H1 (cell line): ENCODE results near the gene MAP4K4. TPM values are rescaled to one million over a fixed set of nuclear protein-coding genes. Genes with fewer than 3 reads are reported as not detected.

Source experiments
- CTCF ChIA-PET: fragments of 300-600 bp; sonication (Branson Sonifier 250); formaldehyde crosslinking; loops from one replicate; lab custom pipeline; 2021; ENCODE audit not compliant: partially characterized antibody; lab: Charles Lee
- POLR2A ChIA-PET: fragments of 300-600 bp; sonication (Branson Sonifier 250); formaldehyde crosslinking; loops from one replicate; lab custom pipeline; 2021; ENCODE audit warnings: inconsistent platforms; ENCODE audit not compliant: partially characterized antibody; lab: Charles Lee
- DNase-seq, 2 experiments: peaks; one replicate each; pipeline versions ENCODE4 v3.0.0 to v3.0.0-alpha.2; 2010 to 2022; ENCODE audit warnings: low spot score in 2 of 2, low read depth in 1 of 2, mixed read lengths in 1 of 2
- FAIRE-seq: peaks from 2 replicates; lab custom pipeline; 2011; peaks lifted over from hg19 to GRCh38; lab: Jason Lieb, UNC
- H2AFZ ChIP-seq: 2 replicates; pipeline ENCODE4 v1.8.1; 2012; ENCODE audit warnings: low read length, inconsistent platforms
- H2AK5ac ChIP-seq: 2 replicates; pipeline ENCODE4 v1.6.1; 2013; ENCODE audit warnings: low read depth, low read length
- H2BK120ac ChIP-seq: replicated peaks from 2 replicates; pipeline ENCODE3; 2013; ENCODE audit warnings: low read depth, low read length, inconsistent platforms
- H2BK12ac ChIP-seq: 2 replicates; pipeline ENCODE4 v1.6.1; 2013; ENCODE audit warnings: low read depth, low read length
- H2BK15ac ChIP-seq: 2 replicates; pipeline ENCODE4 v1.6.1; 2013; ENCODE audit warnings: low read length
- H2BK20ac ChIP-seq: 2 replicates; pipeline ENCODE4 v1.6.1; 2013; ENCODE audit warnings: low read length
- H2BK5ac ChIP-seq: 2 replicates; pipeline ENCODE4 v1.6.1; 2013; ENCODE audit warnings: low read depth, low read length
- H3K14ac ChIP-seq: 2 replicates; pipeline ENCODE4 v1.6.1; 2013; ENCODE audit warnings: inconsistent platforms; ENCODE audit not compliant: insufficient read length
- H3K18ac ChIP-seq: 2 replicates; pipeline ENCODE4 v1.6.1; 2013; ENCODE audit warnings: low read length; ENCODE audit errors: extremely low read depth
- H3K23ac ChIP-seq: 2 replicates; pipeline ENCODE4 v1.6.1; 2013; ENCODE audit warnings: inconsistent platforms; ENCODE audit not compliant: insufficient read length
- H3K23me2 ChIP-seq: 2 replicates; pipeline ENCODE4 v1.6.1; 2013; ENCODE audit warnings: low read depth, low read length
- H3K27ac ChIP-seq: 2 replicates; pipeline ENCODE4 v1.6.1; 2011; ENCODE audit warnings: low read depth, low read length, inconsistent platforms
- H3K27me3 ChIP-seq, 4 experiments: replicated peaks in 1 of 4; 1 replicate in 1 of 4; 2 replicates in 3 of 4; pipeline versions ENCODE4 v1.6.1 to v1.8.1; 2011 to 2013; ENCODE audit warnings: low read length in 3 of 4, mild to moderate bottlenecking in 3 of 4, inconsistent platforms in 2 of 4, mixed read lengths in 2 of 4, moderate library complexity in 1 of 4; ENCODE audit not compliant: control insufficient read depth in 3 of 4, insufficient read depth in 3 of 4; ENCODE audit errors: extremely low read depth in 1 of 4
- H3K36me3 ChIP-seq, 4 experiments: 2 replicates each; pipeline versions ENCODE4 v1.6.1 to v1.8.1; 2011 to 2013; ENCODE audit warnings: mild to moderate bottlenecking in 4 of 4, low read length in 3 of 4, moderate library complexity in 2 of 4, control low read depth in 1 of 4, inconsistent platforms in 1 of 4; ENCODE audit not compliant: insufficient read depth in 4 of 4, control insufficient read depth in 2 of 4
- H3K4ac ChIP-seq: replicated peaks from 2 replicates; pipeline ENCODE3; 2013; ENCODE audit warnings: low read length, low read depth, mixed read lengths, inconsistent platforms; ENCODE audit not compliant: insufficient read length
- H3K4me1 ChIP-seq, 4 experiments: replicated peaks in 1 of 4; 1 replicate in 1 of 4; 2 replicates in 3 of 4; pipeline versions ENCODE4 v1.6.1 to v1.8.1; 2011 to 2013; ENCODE audit warnings: low read length in 3 of 4, inconsistent platforms in 2 of 4, mixed read lengths in 1 of 4; ENCODE audit not compliant: insufficient read depth in 4 of 4, control insufficient read depth in 3 of 4
- H3K4me2 ChIP-seq, 2 experiments: 2 replicates each; pipeline versions ENCODE4 v1.6.1 to v1.8.1; 2011 to 2013; ENCODE audit warnings: low read depth in 2 of 2, low read length in 2 of 2, control low read depth in 1 of 2, inconsistent platforms in 1 of 2, mild to moderate bottlenecking in 1 of 2; ENCODE audit not compliant: insufficient read depth in 1 of 2
- H3K4me3 ChIP-seq, 4 experiments: fragments of 200-600, 300-600 bp in 1 of 4; sonication (generic), shearing (Covaris generic), sonication (Bioruptor Twin) in 1 of 4; 2 replicates each; pipeline versions ENCODE4 v1.5.1 to v1.8.1; 2011 to 2016; ENCODE audit warnings: low read length in 4 of 4, low read depth in 3 of 4, control low read depth in 2 of 4, inconsistent platforms in 2 of 4, mild to moderate bottlenecking in 2 of 4, mixed read lengths in 1 of 4, moderate library complexity in 1 of 4; ENCODE audit not compliant: insufficient read depth in 2 of 4; ENCODE audit errors: extremely low read depth in 1 of 4
- H3K56ac ChIP-seq: replicated peaks from 2 replicates; pipeline ENCODE3; 2013; ENCODE audit warnings: low read depth, mild to moderate bottlenecking, mixed read lengths, low read length, inconsistent platforms; ENCODE audit not compliant: insufficient read length
- H3K79me1 ChIP-seq: 2 replicates; pipeline ENCODE4 v1.6.1; 2013; ENCODE audit warnings: low read depth, low read length, control low read depth
- H3K79me2 ChIP-seq, 2 experiments: 2 replicates each; pipeline versions ENCODE4 v1.6.1 to v1.8.1; 2012 to 2013; ENCODE audit warnings: low read length in 2 of 2, mild to moderate bottlenecking in 2 of 2, inconsistent platforms in 1 of 2; ENCODE audit not compliant: insufficient read depth in 2 of 2, control insufficient read depth in 1 of 2
- H3K9ac ChIP-seq, 4 experiments: replicated peaks in 1 of 4; 1 replicate in 1 of 4; 2 replicates in 3 of 4; pipeline versions ENCODE4 v1.6.1 to v1.8.1; 2011 to 2013; ENCODE audit warnings: low read depth in 3 of 4, low read length in 3 of 4, control low read depth in 2 of 4, mild to moderate bottlenecking in 2 of 4, moderate library complexity in 2 of 4, inconsistent platforms in 1 of 4; ENCODE audit errors: extremely low read depth in 1 of 4
- H3K9me3 ChIP-seq, 2 experiments: 2 replicates each; pipeline versions ENCODE4 v1.6.1 to v1.8.1; 2012 to 2013; ENCODE audit warnings: mild to moderate bottlenecking in 2 of 2, moderate library complexity in 2 of 2, control low read depth in 1 of 2, inconsistent platforms in 1 of 2, low read depth in 1 of 2, low read length in 1 of 2, mixed read lengths in 1 of 2; ENCODE audit not compliant: insufficient read depth in 2 of 2
- H4K20me1 ChIP-seq, 2 experiments: replicated peaks in 1 of 2; 2 replicates each; pipeline versions ENCODE3 to v1.8.1; 2011 to 2013; ENCODE audit warnings: inconsistent platforms in 2 of 2, low read length in 2 of 2, mild to moderate bottlenecking in 1 of 2; ENCODE audit not compliant: insufficient read depth in 2 of 2, control insufficient read depth in 1 of 2
- H4K5ac ChIP-seq: 2 replicates; pipeline ENCODE4 v1.6.1; 2013; ENCODE audit warnings: low read length, low read depth, mixed read lengths, inconsistent platforms; ENCODE audit not compliant: insufficient read length
- H4K8ac ChIP-seq: 2 replicates; pipeline ENCODE4 v1.8.0; 2013; ENCODE audit warnings: mild to moderate bottlenecking, moderate library complexity, low read length, inconsistent platforms; ENCODE audit not compliant: insufficient read depth; ENCODE audit errors: extremely low read depth
- H4K91ac ChIP-seq: replicated peaks from 2 replicates; pipeline ENCODE3; 2013; ENCODE audit warnings: low read length, mixed read lengths, inconsistent platforms; ENCODE audit not compliant: insufficient read length
- KDM4A ChIP-seq: IDR thresholded peaks from one replicate; pipeline ENCODE4 v1.7.1; 2012; ENCODE audit warnings: low read depth, mild to moderate bottlenecking, moderate library complexity, low read length, inconsistent platforms; ENCODE audit not compliant: severe bottlenecking
- WGBS, 2 experiments: shearing (Covaris generic) in 1 of 2; methylation state at CpG; one replicate each; pipeline versions ENCODE4 v1.1.6 to v1.1.7; 2013 to 2015; ENCODE audit warnings: low lambda C conversion rate in 2 of 2, mixed read lengths in 2 of 2, inconsistent platforms in 1 of 2, low coverage in 1 of 2, missing lambda C conversion rate in 1 of 2; ENCODE audit not compliant: insufficient replicate concordance in 2 of 2, insufficient coverage in 1 of 2, insufficient read length in 1 of 2; ENCODE audit errors: extremely low coverage in 1 of 2, missing lambda C conversion rate in 1 of 2; 5-methylcytosine and 5-hydroxymethylcytosine counted together
- polyA plus RNA-seq, 7 experiments: library from polyadenylated mRNA; depleted of rRNA in 3 of 7; stranded (reverse) in 5 of 7; unstranded in 2 of 7; fragments of >200 nt in 5 of 7; fragments of 200-250 nt in 2 of 7; gene quantifications; 1 replicate in 5 of 7; 2 replicates in 1 of 7; 4 replicates in 1 of 7; pipeline versions ENCODE4 v1.2.1 to v1.2.3, GENCODE V29; 2011 to 2013; ENCODE audit warnings: missing spikeins in 2 of 7, mixed read lengths in 2 of 7
- total RNA-seq: library from RNA; stranded (reverse); fragmentation: NEBNext Ultra II Directional; extraction: Animal tissue kit (Norgen Biotek cat#: 25700); gene quantifications from 2 replicates; pipeline ENCODE4 v1.2.1, GENCODE V29; 2021

MAP4K4 gene
- total and polyA plus RNA-seq, 2 of the 8 experiments (the other 6 are each of a cell fraction or from before 2014, with no cell fraction given) = 53.2 to 138 TPM

- 97% methylated on average over 6 of the region's 6 CpGs; no CpG with 5 or more reads in 1 of the 2 experiments for WGBS, 2 experiments
- no peak overlapping the region for H3K4me2 ChIP-seq
- TF ChIP-seq KDM4A = no peak
Measured at GRCh38 chr2:101843471-101843870, 146.0 kb downstream of the MAP4K4 start.

More at GRCh38 chr2:101843471-101843870, 146.0 kb downstream of the MAP4K4 start:
- Histone ChIP-seq H3K23ac (no peak overlapping the region), H3K36me3 (peaks cover 12 to 71% (median 49%) of the 10 kb centered on the region in 4 experiments; a peak in 7 of 8 replicates), H2AFZ (no peak overlapping the region), H2AK5ac (no peak overlapping the region), H2BK15ac (no peak overlapping the region), H3K9ac (no peak overlapping the region; a peak in 1 of 7 replicates), H2BK20ac (no peak overlapping the region), H3K79me1 (no peaks in the 10 kb centered on the region), H3K4me3 (no peak overlapping the region), H3K18ac (no peak overlapping the region), H4K20me1 (peaks cover 1 to 2% of the 10 kb centered on the region in 2 experiments), H2BK5ac (no peak overlapping the region), H3K27ac (no peak overlapping the region), H3K56ac (no peak overlapping the region), H4K8ac (no peak overlapping the region), H4K5ac (no peak overlapping the region), H3K4ac (no peak overlapping the region), H3K9me3 (no peaks in the 10 kb centered on the region), H2BK12ac (no peak overlapping the region), H3K4me1 (no peaks in the 10 kb centered on the region), H3K27me3 (no peaks in the 10 kb centered on the region), H2BK120ac (no peak overlapping the region), H3K79me2 (no peaks in the 10 kb centered on the region), H3K23me2 (no peaks in the 10 kb centered on the region; the same call in 1 of the 2 replicates), H4K91ac (no peak overlapping the region), H3K14ac (no peak overlapping the region)
- POLR2A ChIA-PET = no interaction called here
- CTCF ChIA-PET = no interaction called here
- FAIRE-seq (no peak), DNase-seq (no peak)
